Activated T-cell treated with anti-CD3 and anti-CD28 coated beads for 48 hours (primary cell): ENCODE measurements around the gene MRPL50.
"Not testable (repeated sequence)": the region's sequence is repeated elsewhere in the genome, so short reads cannot be mapped to it uniquely, and the experiment has no call there.

Experiments
- DNase-seq: peaks from one replicate; pipeline ENCODE4 v3.0.0-alpha.2; 2020; ENCODE audit warnings: low read depth

The MRPL50 gene

DNA sequence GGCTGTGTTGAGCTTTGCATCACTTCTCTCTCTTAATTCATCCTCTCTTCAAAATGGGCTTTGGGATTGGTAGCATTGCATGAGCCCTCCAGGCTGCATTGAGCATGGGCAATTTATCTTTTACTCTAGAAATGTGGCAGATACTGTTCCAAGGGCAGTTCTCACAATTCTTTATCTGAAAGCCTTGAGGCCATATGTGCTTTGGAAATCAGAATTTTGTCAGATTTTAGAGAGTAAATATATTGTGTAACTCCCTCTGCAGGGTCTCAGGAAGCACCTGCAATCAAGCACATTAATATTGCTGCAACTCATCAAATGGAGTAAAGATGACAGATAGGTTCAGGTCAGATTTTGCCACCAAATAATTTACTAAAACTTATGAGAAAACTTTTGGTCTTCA is 19.6 kb upstream of the MRPL50 start:
- DNase-seq = no peak

DNA sequence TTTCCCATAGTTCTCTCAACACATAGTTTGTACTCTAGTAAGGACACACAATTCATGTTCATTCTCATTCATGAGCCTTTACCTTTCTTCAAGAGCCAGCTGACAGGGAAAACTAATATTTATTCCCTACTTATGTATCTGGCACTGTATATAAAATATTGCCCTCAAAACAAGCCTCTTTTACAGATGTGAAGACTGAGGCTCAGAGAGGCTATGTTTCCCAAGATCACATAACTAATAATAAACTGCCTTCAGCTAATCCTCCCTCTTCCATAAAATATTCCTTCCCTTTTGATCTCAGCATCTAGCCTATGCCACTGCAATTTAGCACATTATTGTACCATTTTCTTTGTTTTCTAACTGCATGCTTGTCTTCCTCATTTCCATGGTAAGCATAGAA is 19.0 kb upstream of the MRPL50 start:
- DNase-seq = no peak

GRCh38 chr9:101415578-101415977 is 17.2 kb upstream of the MRPL50 start:
- DNase-seq = no peak

GRCh38 chr9:101414839-101415238 is 16.4 kb upstream of the MRPL50 start:
- DNase-seq = no peak

DNA sequence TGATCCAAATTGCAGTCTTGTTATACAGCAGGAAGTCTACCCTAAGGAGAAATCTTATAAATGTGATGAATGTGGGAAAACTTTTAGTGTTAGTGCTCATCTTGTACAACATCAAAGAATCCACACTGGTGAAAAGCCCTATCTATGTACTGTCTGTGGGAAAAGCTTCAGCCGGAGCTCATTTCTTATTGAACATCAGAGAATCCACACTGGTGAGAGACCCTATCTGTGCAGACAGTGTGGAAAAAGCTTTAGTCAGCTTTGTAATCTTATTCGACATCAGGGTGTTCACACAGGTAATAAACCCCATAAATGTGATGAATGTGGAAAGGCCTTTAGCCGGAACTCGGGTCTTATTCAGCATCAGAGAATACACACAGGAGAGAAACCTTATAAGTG is 10.7 kb upstream of the MRPL50 start:
- DNase-seq = no peak

DNA sequence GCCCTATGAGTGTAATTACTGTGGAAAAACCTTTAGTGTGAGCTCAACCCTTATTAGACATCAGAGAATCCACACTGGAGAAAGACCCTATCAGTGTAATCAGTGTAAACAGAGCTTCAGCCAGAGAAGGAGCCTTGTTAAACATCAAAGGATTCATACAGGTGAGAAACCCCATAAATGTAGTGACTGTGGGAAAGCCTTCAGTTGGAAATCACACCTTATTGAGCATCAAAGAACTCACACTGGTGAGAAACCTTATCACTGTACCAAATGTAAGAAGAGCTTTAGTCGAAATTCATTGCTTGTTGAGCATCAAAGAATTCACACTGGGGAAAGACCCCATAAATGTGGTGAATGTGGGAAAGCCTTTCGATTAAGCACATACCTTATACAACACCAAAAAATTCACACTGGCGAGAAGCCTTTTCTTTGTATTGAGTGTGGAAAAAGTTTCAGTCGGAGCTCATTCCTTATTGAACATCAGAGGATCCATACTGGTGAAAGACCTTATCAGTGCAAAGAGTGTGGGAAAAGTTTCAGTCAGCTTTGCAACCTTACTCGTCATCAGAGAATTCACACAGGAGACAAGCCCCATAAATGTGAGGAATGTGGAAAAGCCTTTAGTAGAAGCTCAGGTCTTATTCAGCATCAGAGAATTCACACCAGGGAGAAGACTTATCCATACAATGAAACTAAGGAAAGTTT is 10.1 kb upstream of the MRPL50 start:
- no peak for DNase-seq

- no peak for DNase-seq
These were observed 5.3 kb upstream of the MRPL50 start for GRCh38 chr9:101403516-101404285.

DNA sequence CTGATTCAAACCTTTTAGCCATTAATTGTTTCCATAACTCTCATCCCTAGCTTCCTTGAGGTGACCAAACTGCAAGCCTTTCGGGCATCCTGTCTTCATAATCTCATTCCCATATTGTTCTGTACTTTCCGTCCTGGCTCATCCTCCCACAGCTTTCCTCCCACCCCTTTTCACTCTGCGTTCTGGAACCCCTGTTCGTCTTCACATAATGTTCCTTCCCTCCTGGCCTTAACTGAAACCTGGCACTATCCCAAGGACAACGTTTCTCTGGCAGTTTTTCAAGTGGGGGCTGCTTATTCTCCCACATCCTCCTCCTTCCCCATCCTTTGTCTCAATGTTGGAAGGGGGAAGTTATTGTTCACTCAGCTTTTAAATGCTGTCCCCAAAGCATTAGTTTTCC is 1.7 kb upstream of the MRPL50 start:
- no peak for DNase-seq

DNA sequence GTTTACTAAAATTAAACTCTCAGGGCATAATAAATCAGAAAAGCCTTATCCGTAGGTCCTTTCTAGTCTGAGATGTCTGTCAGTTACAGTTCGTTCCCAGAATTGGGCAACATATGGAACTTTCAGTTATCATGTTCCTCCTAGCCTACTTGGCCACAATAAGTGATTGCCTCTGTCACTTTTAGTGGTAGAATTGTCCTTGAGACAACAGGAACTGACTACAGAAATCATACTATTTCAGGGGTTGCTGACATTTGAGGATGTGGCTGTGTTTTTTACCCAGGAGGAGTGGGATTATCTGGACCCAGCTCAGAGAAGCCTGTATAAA is 1.2 kb upstream of the MRPL50 start:
- DNase-seq = no peak

DNA sequence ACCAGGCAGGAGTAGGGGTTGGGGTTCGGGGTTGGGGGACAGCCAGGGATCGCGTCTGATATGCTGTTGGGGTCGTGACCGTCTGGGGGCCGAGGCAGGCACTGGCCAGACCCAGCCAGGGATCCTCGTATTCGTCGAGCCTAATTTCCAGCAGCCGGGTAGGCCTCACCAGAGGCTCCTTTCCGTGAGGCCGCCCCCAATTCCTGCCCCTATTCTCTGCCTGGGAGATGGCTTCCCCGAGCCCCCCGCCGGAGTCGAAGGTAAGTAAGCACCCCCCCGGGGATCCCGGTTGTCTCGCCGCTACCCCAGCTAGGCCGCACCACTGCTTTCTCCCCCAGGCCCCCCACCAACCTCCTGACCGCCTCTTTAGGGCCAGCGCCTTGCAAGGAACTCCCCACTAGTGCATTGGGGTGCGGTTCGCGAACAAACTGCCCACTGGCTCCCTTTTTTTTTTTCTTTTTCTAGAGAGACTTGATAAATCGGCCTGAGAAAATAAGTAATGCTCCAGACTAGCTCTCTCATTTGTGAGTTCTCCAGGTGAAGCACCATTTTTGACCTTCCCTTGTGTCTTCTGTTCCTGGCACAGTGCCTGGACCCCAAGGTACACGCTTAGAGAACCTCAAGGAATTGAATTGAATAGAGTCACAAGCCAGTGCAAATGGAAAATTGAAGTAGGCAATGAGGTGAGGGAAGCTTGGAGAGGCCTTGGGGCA is 668 bp upstream of the MRPL50 start:
- DNase-seq = no peak

DNA sequence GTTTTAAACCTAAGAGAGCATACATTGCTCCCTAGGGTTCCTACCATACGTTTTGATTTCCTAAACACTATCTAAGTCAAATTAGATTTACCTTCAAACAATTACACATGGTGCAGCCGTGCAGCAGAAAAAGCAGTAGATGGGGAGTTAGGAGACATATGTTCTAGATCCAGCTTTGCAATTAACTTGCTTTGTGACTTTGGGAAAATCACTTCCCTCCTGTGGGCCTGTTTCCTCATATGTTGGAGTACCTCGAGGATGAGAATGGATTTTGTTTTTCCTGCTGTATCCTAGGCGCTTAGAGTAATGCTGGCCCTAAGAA is 711 bp downstream of the MRPL50 start:
- no peak for DNase-seq

DNA sequence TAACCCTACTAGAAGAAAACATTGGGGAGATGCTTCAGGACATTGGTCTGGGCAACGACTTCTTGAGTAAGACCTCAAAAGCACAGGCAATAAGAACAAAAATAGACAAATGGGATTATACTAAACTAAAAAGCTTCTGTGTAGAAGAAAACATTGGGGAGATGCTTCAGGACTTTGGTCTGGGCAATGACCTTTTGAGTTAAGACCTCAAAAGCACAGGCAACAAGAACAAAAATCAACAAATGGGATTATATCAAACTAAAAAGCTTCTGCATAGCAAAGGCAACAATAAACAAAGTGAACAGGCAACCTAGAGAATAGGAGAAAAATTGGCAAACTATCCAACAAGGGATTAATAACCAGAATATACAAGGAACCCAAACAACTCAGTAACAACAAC is 3.7 kb downstream of the MRPL50 start:
- DNase-seq = no peak

GRCh38 chr9:101393135-101393534 is 5.3 kb downstream of the MRPL50 start:
- DNase-seq = no peak

DNA sequence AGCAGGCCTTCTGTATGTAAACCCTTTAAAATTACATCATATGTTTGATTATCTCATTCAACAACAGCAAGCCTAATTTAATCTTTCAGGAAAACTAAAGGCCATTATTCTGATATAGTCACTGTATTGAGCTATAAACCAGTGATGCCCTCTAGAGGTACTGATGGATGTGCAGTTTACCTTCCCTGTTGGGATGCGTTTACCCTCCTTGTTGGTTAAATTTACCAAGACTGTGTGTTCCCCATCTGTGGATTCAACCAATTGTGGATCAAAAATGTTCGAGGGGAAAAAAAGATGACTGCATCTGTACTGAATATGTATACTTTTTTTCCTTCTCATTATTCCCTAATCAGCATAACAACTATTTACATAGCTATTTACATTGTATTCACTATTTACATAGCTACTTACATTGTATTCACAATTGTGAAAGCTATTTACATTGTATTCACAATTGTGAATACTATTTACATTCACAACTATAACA is 9.9 kb downstream of the MRPL50 start:
- DNase-seq = no peak

- no peak for DNase-seq
These were observed 10.4 kb downstream of the MRPL50 start for GRCh38 chr9:101387871-101388506.

- DNase-seq = not testable (repeated sequence)
These were observed 13.4 kb downstream of the MRPL50 start, which contains the start of gene BAAT for GRCh38 chr9:101384873-101385536. TSS of gene BAAT (minus strand) at chr9:101385006. CDS start at chr9:101371404, 13,602 bp downstream.

- DNase-seq = no peak
These were observed 15.1 kb downstream of the MRPL50 start for GRCh38 chr9:101383361-101383760.

DNA sequence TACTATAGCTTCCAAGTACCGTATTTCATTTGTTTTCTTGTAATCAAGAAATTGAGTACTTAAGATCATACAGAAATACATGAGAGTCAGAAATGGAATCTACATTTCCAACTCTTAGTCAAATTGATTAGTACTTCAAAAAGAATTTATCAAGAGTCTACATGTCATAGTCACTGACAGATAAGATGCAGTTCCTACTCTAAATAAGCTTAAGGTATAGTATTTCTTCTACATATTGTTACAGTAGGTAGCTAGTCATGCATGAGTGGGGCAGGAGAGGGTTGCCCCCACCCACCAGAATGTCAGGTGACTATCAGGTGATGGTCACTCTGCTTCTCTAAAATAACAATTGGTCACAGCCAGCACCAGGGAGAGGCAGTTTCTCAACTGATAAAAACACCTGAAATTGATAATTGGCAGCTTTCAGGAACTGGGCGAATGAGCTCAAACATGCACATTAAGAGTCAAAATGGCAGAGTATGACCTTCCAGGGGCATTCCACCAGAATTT is 16.5 kb downstream of the MRPL50 start:
- DNase-seq = no peak

DNA sequence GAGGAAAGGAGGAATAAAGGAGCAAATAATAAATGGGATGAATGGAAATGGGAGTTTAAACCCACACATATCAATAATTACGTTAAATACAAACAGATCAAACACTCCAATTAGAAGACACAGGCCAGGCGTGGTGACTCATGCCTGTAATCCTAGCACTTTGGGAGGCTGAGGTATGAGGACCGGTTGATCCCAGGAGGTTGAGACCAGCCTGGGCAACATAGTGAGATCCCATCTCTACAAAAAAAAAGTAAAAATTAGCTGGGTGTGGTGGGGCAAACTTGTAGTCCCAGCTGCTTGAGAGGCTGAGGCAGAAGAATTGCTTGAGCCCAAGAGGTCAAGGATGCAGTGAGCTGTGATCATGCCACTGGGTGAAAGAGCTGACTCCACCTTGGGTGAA is 17.3 kb downstream of the MRPL50 start:
- no peak for DNase-seq

DNA sequence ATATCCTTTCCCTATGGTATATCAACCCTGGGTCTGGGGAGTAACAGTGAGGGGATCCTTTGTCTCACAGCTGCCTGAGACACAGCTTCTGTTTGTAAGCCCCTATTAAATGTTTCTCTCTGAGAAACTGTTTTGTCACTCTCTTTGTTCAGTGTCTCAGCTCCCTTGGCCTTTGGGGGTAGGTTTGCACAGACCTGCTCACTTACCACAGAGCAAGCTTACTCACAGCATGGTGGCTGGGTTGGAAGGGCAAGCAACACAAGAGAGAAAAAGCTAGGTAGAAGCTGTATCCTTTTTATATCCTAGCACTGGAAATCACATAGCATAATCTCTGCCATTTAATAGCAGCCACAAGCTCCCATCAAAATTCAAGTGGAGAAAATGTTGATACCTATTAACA is 18.1 kb downstream of the MRPL50 start:
- DNase-seq = no peak

DNA sequence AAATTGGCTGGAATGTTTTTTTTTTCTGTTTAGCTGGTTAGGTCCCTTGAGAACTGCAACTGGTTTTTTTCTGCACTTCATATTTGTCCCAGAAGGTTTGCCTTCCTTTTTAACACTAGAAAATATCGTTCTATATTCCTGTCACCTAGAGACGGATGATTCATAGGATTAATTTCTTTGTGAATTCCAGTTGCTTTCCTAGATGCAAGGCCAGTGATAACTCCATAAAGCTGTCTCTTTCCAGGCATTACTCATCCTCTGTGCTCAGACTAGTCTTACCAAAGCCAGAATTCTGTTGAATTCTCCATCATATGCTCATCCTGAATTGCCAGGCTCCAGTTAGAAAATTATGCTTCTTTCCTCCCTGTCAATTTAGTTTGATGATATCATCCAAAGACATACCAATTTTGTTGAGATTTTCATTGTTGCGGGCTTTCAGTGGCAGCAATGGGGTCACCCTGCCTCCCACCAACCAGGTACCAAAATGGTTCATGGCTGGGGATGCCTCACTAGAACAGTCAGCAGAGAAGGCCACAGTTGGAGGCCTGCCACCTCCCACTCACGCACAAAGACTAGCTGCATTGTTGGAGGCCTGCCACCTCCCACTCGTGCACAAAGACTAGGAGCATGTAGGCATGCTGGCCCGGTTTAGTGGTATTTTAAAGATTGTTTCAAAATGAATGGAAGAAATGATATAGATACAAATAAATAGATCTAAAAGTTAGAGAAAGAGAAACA is 22.1 kb downstream of the MRPL50 start:
- DNase-seq = no peak
